GM11168 (cell line): ENCODE data around the gene FTO.

Source experiments
- in situ Hi-C: fragments of 300-500 bp; cut with MboI; formaldehyde crosslinking; loops from one replicate; pipeline ENCODE4 v1.12.0; 2022; ENCODE audit warnings: low sequenced_read_pairs; ENCODE audit not compliant: unreplicated experiment

The FTO gene

GRCh38 chr16:53775821-53776431 is 72.0 kb downstream of the FTO start:
- in situ Hi-C loops, result no loop called here

- in situ Hi-C loops, result no loop called here
Measured at GRCh38 chr16:53779186-53779585, 75.2 kb downstream of the FTO start.

DNA sequence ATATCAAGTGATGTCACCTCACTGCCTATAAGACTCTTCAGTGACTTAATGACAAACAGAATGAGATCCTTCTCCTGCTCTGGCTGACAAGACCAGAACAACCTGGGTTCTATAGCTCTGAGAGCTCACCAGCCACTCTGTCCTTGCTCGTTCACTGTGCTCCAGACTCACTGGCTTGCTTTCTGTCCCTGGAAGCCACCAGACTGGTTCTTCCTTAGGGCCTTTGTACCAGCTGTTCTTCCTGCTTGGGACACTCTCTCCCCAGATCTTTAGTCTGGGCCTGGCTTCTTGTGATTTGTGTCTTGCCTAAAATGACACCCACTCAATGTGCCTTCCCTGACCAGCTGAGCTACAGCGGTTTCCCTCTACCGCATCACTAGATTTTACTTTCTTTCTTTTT is 76.1 kb downstream of the FTO start:
- in situ Hi-C loops, result no loop called here

GRCh38 chr16:53781023-53781605 is 77.2 kb downstream of the FTO start:
- in situ Hi-C loops, result no loop called here

DNA sequence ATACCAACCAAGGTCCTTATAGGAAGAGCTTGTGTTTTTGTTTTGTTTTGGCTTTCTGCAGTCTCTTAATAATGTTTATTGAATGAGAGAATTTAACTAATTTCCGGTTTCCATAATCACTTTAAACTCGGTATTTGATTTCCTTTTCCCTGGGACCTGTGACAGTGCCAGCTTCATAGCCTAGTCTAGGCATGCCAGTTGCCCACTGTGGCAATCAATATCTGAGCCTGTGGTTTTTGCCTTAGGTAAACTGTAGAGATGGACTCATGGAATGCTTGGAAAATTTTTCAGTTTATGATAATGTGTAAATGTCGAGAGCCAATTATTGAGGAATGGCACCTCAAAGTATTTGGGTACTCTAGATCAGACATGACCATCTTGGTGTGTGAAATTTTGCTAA is 78.2 kb downstream of the FTO start:
- in situ Hi-C loops, result no loop called here

DNA sequence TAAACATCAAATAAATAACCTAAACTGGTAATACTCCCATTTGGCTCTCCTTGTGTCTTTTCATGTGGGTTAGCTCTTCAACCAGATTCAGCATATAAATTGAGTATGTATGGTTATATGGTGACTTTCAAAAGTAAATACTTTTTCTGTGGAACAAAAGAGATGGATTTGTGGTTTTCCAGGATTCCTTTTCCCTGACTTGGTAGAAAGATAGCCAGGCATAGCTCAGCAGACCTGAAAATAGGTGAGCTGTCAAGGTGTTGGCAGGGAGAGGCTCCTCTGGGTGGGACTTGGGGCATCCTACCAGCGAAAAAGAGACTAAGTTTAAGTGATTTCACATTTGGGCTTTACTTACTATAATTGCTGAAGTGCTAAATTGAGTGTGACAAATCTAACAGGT is 80.3 kb downstream of the FTO start:
- in situ Hi-C loops, result no loop called here

DNA sequence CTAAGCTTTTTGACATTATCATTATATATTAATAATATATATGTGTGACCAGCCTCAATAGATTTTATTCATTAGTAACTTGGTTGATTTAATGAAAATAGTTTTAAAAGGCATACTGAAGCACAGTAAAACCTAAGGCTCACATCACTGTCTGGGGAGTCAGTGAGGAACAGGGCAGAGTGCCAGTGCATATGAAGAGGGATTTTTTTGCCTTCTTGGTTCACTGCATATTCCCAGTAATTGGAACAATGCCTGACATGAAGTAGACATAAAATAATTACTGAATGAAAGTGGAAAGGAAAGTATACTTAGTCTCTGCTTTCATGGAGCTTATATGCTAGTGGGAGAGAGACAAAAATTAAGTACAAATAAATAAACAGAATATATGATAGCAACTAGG is 81.1 kb downstream of the FTO start:
- in situ Hi-C loops, result no loop called here

- in situ Hi-C loops, result no loop called here
Measured at GRCh38 chr16:53785916-53786315, 82.0 kb downstream of the FTO start.

DNA sequence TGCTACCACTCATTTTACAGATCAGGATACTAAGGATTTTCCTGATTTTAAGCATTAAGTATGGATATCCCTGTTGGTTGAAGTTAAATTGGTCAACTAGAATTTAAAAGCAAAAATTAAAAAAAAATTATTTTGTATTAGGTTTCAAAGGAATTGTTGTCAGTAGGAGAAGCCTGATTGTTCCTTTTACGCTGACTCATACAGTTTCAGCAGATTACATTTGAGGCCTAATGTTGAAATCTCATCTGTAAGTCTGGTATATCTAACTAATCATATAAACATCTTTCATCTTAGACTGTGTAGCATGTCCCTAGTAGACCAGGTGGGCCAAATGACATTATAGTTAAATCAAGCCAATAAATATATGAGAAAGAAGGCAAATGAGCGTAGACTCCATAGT is 83.5 kb downstream of the FTO start:
- in situ Hi-C loops, result no loop called here

DNA sequence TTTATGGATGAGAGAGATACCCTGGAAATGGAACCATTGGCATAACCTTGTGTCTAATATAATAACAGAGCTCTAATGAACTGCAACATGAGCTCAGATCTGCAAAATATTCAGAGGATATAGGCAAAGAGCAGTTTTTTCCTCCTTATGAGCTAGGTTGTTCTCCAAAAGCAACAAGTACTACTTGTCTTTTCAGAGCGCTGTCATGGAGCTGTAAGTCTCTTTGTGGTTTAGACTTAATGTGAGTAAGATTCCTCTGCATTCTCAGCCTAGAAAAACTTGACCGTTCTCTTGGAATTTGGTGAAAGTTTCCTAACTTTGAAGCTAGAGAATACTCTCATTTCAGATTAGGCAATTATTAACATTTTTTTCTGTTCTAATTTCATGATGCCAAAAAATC is 85.2 kb downstream of the FTO start:
- in situ Hi-C loops, result no loop called here

GRCh38 chr16:53792161-53792951 is 88.4 kb downstream of the FTO start:
- in situ Hi-C loops, result no loop called here

DNA sequence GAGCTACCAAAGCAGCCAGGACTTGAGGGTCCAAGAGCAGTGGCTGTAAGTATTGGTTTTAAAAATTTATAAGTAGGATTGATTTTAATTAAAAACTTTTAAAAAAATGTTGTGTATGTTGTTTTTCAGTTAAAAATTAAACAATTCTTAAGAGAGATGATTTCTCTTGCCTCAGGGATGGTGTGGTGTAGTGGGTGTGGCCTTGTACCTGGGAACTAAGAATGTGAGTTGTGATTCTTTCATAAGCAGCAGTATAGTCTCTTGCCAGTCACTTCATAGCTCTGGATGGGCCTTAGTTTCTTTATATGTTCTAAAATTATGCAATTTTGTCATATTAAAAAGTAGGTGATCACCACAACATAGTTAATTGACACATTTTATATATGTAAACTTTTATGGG is 99.5 kb downstream of the FTO start:
- in situ Hi-C loops, result no loop called here

DNA sequence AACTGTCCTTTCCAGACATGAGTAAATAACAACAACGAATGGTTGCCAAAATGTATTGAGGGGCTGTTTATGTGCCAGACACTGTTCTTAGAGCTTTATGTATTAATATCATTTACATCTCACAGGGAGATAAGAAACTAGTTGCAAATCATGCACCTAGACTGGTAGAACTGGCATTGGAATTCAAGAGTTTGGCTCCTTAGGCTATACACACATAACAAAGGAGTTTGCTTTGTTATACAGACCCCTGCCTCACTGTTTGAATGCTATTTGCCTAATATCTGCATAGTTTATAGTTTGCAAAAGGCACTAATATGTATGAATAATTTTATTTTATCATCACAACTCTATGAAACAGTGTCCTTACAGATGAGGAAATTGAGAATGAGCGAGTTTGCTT is 100.0 kb downstream of the FTO start:
- in situ Hi-C loops, result no loop called here

GRCh38 chr16:53804467-53804866 is 100.5 kb downstream of the FTO start:
- in situ Hi-C loops, result no loop called here

DNA sequence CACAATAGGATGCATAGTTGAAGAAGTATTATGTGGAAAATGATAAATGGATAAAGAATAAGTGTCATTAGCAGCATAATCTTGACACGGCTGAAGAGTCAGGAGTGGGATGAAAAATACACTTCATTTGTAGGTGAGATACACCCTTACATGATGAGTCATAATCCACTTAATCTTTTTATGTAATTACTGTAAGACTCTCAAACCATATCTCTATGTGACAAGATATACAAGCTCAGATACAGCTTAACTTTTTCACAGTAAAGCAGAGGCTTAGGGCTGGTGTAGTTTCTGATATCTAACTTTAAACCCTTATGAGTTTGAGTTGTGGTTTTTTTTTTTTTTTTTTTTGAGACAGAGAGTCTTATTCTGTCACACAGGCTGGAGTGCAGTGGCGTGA is 101.2 kb downstream of the FTO start:
- in situ Hi-C loops, result no loop called here

DNA sequence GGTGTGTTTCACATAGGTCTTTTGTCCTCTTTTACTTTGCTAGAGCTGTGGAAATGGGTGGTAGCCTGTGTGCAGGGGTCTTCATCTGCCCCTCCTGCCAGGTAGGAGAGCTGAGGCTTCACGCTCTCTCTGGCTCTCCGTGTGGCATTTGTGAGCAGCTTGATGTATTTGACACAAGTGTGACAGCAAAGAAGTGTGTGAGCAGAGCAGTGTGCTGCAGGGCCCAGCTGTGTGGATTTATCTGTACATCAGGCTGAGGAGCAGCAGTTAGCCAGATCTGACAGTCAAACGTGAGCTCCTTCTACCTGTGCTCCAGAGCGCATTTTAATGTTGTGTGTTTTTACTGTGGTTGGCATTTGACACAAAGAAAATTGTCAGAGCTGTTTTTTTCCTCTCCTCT is 101.8 kb downstream of the FTO start:
- in situ Hi-C loops, result no loop called here

DNA sequence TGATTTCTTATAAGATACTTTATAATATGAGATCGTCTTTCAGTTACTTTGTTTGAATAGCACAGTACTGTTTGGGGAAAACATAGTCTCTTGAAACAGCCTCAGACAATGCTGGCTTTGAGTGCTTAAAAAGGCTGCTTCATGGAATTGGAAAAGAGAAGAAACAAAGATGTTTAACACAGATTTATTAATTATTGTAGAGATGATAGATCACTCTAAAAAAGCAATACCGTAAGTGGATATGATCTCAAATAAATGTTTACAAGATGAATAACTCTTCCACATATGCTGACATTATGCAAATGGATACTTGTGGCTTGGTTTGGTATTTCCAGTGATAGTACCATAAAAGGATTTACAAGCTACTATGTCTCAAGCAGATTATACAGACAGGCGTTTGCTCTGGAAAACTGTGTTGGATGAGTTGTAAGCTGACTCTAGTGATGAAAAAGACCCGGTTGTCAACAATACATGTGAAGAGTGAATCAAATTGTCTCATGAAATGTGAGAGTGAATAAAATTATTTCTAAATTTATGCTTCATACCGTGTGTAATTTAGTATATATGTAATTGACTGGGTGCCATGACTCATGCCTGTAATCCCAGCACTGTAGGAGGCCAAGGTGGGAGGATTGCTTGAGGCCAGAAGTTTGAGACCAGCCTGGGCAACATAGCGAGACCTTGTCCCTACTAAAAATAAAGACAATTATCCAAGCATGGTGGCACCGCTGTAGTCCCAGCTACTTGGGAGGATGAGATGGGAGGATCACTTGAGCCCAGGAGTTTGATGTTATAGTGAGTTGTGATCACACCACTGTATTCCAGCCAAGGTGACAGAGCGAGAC is 105.4 kb downstream of the FTO start:
- in situ Hi-C loops, result no loop called here

DNA sequence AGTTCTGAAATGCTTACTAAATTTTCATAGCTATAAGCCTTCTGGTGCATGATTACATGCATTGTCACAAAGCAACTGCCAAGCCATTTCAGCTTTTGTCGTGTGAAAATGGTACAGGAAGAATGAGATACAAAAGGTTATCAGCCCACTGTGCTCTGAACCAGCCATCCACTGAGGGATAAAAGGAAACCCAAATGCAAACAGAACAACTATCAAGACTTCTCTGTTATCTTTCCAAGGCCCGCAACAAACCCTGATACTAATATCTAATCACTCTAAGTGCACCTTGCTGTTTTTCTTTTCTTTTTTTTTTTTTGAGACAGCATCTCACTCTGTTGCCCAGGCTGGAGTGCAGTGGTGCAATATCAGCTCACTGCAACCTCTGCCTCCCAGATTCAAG is 109.0 kb downstream of the FTO start:
- in situ Hi-C loops, result no loop called here

- in situ Hi-C loops, result no loop called here
Measured at GRCh38 chr16:53814801-53815200, 110.8 kb downstream of the FTO start.

GRCh38 chr16:53816211-53816836 is 112.4 kb downstream of the FTO start:
- in situ Hi-C loops, result no loop called here
